Measurements from ENCODE around the gene MPRIP.

The MPRIP gene

GRCh38 chr17:17119106-17119505 is 76.8 kb downstream of the MPRIP start:
- DNase-seq (ENCODE audit: low read depth) = no peak

GRCh38 chr17:17119533-17119932 is 77.3 kb downstream of the MPRIP start:
- no peak overlapping the region for H3K4me3 ChIP-seq (ENCODE audit: low read depth, low read length)
- DNase-seq (ENCODE audit: low read depth) = peak; percentile 10

More at GRCh38 chr17:17119106-17119505, 76.8 kb downstream of the MPRIP start:
- H3K4me3 ChIP-seq (ENCODE audit: low read depth, low read length) = no peak overlapping the region

GRCh38 chr17:17120294-17120693 is 78.0 kb downstream of the MPRIP start:
- no peak for DNase-seq (ENCODE audit: low read depth)

GRCh38 chr17:17120701-17121100 is 78.4 kb downstream of the MPRIP start:
- no peak overlapping the region for H3K4me3 ChIP-seq (ENCODE audit: low read depth, low read length)
- DNase-seq (ENCODE audit: low read depth) = no peak

More at GRCh38 chr17:17120294-17120693, 78.0 kb downstream of the MPRIP start:
- H3K4me3 ChIP-seq (ENCODE audit: low read depth, low read length) = no peak overlapping the region

- no peak for DNase-seq (ENCODE audit: low read depth)
- H3K4me3 ChIP-seq (ENCODE audit: low read depth, low read length) = no peak overlapping the region
These were observed 78.9 kb downstream of the MPRIP start for GRCh38 chr17:17121162-17121561.

- H3K4me3 ChIP-seq (ENCODE audit: low read depth, low read length) = no peak overlapping the region
- DNase-seq (ENCODE audit: low read depth) = no peak
These were observed 80.7 kb downstream of the MPRIP start for GRCh38 chr17:17122781-17123483.

GRCh38 chr17:17124341-17124740 is 82.1 kb downstream of the MPRIP start:
- DNase-seq (ENCODE audit: low read depth) = no peak
- no peak overlapping the region for H3K4me3 ChIP-seq (ENCODE audit: low read depth, low read length)

GRCh38 chr17:17125136-17126084 is 83.2 kb downstream of the MPRIP start:
- DNase-seq (ENCODE audit: low read depth) = no peak
- no peak overlapping the region for H3K4me3 ChIP-seq (ENCODE audit: low read depth, low read length)

- no peak overlapping the region for H3K4me3 ChIP-seq (ENCODE audit: low read depth, low read length)
- DNase-seq (ENCODE audit: low read depth) = no peak
These were observed 84.2 kb downstream of the MPRIP start for GRCh38 chr17:17126131-17127110.

- DNase-seq (ENCODE audit: low read depth) = no peak
- no peak overlapping the region for H3K4me3 ChIP-seq (ENCODE audit: low read depth, low read length)
These were observed 84.9 kb downstream of the MPRIP start for GRCh38 chr17:17127156-17127555.

- H3K4me3 ChIP-seq (ENCODE audit: low read depth, low read length) = no peak overlapping the region
- DNase-seq (ENCODE audit: low read depth) = no peak
These were observed 85.6 kb downstream of the MPRIP start for GRCh38 chr17:17127730-17128291.

- DNase-seq (ENCODE audit: low read depth) = no peak
- H3K4me3 ChIP-seq (ENCODE audit: low read depth, low read length) = no peak overlapping the region
These were observed 86.3 kb downstream of the MPRIP start for GRCh38 chr17:17128476-17129075.

- DNase-seq (ENCODE audit: low read depth) = no peak
These were observed 87.2 kb downstream of the MPRIP start for GRCh38 chr17:17129466-17129865.

GRCh38 chr17:17130077-17130844 is 88.0 kb downstream of the MPRIP start:
- H3K4me3 ChIP-seq (ENCODE audit: low read depth, low read length) = no peak overlapping the region
- no peak for DNase-seq (ENCODE audit: low read depth)

More at GRCh38 chr17:17129466-17129865, 87.2 kb downstream of the MPRIP start:
- no peak overlapping the region for H3K4me3 ChIP-seq (ENCODE audit: low read depth, low read length)

GRCh38 chr17:17131839-17132238 is 89.6 kb downstream of the MPRIP start:
- H3K4me3 ChIP-seq (ENCODE audit: low read depth, low read length) = no peak overlapping the region
- DNase-seq (ENCODE audit: low read depth) = no peak

GRCh38 chr17:17132746-17133145 is 90.5 kb downstream of the MPRIP start:
- no peak for DNase-seq (ENCODE audit: low read depth)
- no peak overlapping the region for H3K4me3 ChIP-seq (ENCODE audit: low read depth, low read length)

GRCh38 chr17:17134051-17134956 is 92.0 kb downstream of the MPRIP start:
- H3K4me3 ChIP-seq (ENCODE audit: low read depth, low read length) = no peak overlapping the region
- DNase-seq (ENCODE audit: low read depth) = no peak

Data from skeletal muscle cell (primary cell).